Measurements from ENCODE around the gene MRPS33.
"Not testable (repeated sequence)": the region's sequence is repeated elsewhere in the genome, so short reads cannot be mapped to it uniquely, and the experiment has no call there.

Gene MRPS33

GRCh38 chr7:140990193-140990962 is 24.4 kb downstream of the MRPS33 start:
- H3K27ac Mint-ChIP-seq = no peak overlapping the region
- no peaks in the 10 kb centered on the region for H3K9me3 Mint-ChIP-seq
- H3K27me3 Mint-ChIP-seq (ENCODE audit: low read depth) = peaks cover 3% of the 10 kb centered on the region
- H3K36me3 Mint-ChIP-seq (ENCODE audit: low read depth) = no peaks in the 10 kb centered on the region
- H3K4me1 Mint-ChIP-seq (ENCODE audit: low read depth) = no peaks in the 10 kb centered on the region
- H3K4me3 Mint-ChIP-seq = no peak overlapping the region

- H3K27me3 Mint-ChIP-seq (ENCODE audit: low read depth) = peaks cover 3% of the 10 kb centered on the region
- H3K36me3 Mint-ChIP-seq (ENCODE audit: low read depth) = no peaks in the 10 kb centered on the region
- no peaks in the 10 kb centered on the region for H3K4me1 Mint-ChIP-seq (ENCODE audit: low read depth)
- no peak overlapping the region for H3K27ac Mint-ChIP-seq
- H3K4me3 Mint-ChIP-seq = no peak overlapping the region
- H3K9me3 Mint-ChIP-seq = no peaks in the 10 kb centered on the region
Observed at GRCh38 chr7:140989068-140989467, 25.7 kb downstream of the MRPS33 start.

- Mint-ChIP-seq H3K27me3 (ENCODE audit: low read depth) (peaks cover 12% of the 10 kb centered on the region), H3K4me1 (ENCODE audit: low read depth) (no peaks in the 10 kb centered on the region), H3K9me3 (no peaks in the 10 kb centered on the region), H3K36me3 (ENCODE audit: low read depth) (no peaks in the 10 kb centered on the region), H3K4me3 (no peak overlapping the region), H3K27ac (no peak overlapping the region)
Observed at GRCh38 chr7:140983802-140984201, 30.9 kb downstream of the MRPS33 start.

- H3K27ac Mint-ChIP-seq = no peak overlapping the region
- peaks cover 12% of the 10 kb centered on the region for H3K27me3 Mint-ChIP-seq (ENCODE audit: low read depth)
- H3K36me3 Mint-ChIP-seq (ENCODE audit: low read depth) = no peaks in the 10 kb centered on the region
- H3K4me3 Mint-ChIP-seq = no peak overlapping the region
- no peaks in the 10 kb centered on the region for H3K4me1 Mint-ChIP-seq (ENCODE audit: low read depth)
- H3K9me3 Mint-ChIP-seq = no peaks in the 10 kb centered on the region
Observed at GRCh38 chr7:140982508-140982907, 32.2 kb downstream of the MRPS33 start.

GRCh38 chr7:140981951-140982350 is 32.8 kb downstream of the MRPS33 start:
- Mint-ChIP-seq H3K4me1 (ENCODE audit: low read depth) (no peaks in the 10 kb centered on the region), H3K36me3 (ENCODE audit: low read depth) (no peaks in the 10 kb centered on the region), H3K27ac (no peak overlapping the region), H3K27me3 (ENCODE audit: low read depth) (peaks cover 13% of the 10 kb centered on the region), H3K9me3 (no peaks in the 10 kb centered on the region), H3K4me3 (no peak overlapping the region)

- Mint-ChIP-seq H3K9me3 (no peaks in the 10 kb centered on the region), H3K27ac (no peak overlapping the region), H3K4me1 (ENCODE audit: low read depth) (no peaks in the 10 kb centered on the region), H3K36me3 (ENCODE audit: low read depth) (no peaks in the 10 kb centered on the region), H3K4me3 (no peak overlapping the region), H3K27me3 (ENCODE audit: low read depth) (peaks cover 24% of the 10 kb centered on the region)
Observed at GRCh38 chr7:140977741-140978140, 37.0 kb downstream of the MRPS33 start.

- Mint-ChIP-seq H3K27ac (no peak overlapping the region), H3K4me1 (ENCODE audit: low read depth) (no peaks in the 10 kb centered on the region), H3K4me3 (no peak overlapping the region), H3K27me3 (ENCODE audit: low read depth) (peaks cover 12% of the 10 kb centered on the region), H3K9me3 (no peaks in the 10 kb centered on the region), H3K36me3 (ENCODE audit: low read depth) (no peaks in the 10 kb centered on the region)
Observed at GRCh38 chr7:140972876-140973829, 41.6 kb downstream of the MRPS33 start.

- H3K4me1 Mint-ChIP-seq (ENCODE audit: low read depth) = no peaks in the 10 kb centered on the region
- no peaks in the 10 kb centered on the region for H3K36me3 Mint-ChIP-seq (ENCODE audit: low read depth)
- H3K27me3 Mint-ChIP-seq (ENCODE audit: low read depth) = peaks cover 18% of the 10 kb centered on the region
- H3K27ac Mint-ChIP-seq = no peak overlapping the region
- H3K4me3 Mint-ChIP-seq = no peak overlapping the region
- no peaks in the 10 kb centered on the region for H3K9me3 Mint-ChIP-seq
Observed at GRCh38 chr7:140972344-140972743, 42.4 kb downstream of the MRPS33 start.

GRCh38 chr7:140967438-140967837 is 47.3 kb downstream of the MRPS33 start:
- Mint-ChIP-seq H3K36me3 (ENCODE audit: low read depth) (no peaks in the 10 kb centered on the region), H3K27me3 (ENCODE audit: low read depth) (peaks cover 13% of the 10 kb centered on the region), H3K27ac (no peak overlapping the region), H3K4me3 (no peak overlapping the region), H3K9me3 (no peaks in the 10 kb centered on the region), H3K4me1 (ENCODE audit: low read depth) (no peaks in the 10 kb centered on the region)

GRCh38 chr7:140966561-140967233 is 48.1 kb downstream of the MRPS33 start:
- no peaks in the 10 kb centered on the region for H3K4me1 Mint-ChIP-seq (ENCODE audit: low read depth)
- no peaks in the 10 kb centered on the region for H3K36me3 Mint-ChIP-seq (ENCODE audit: low read depth)
- H3K9me3 Mint-ChIP-seq = no peaks in the 10 kb centered on the region
- H3K4me3 Mint-ChIP-seq = no peak overlapping the region
- H3K27me3 Mint-ChIP-seq (ENCODE audit: low read depth) = peaks cover 13% of the 10 kb centered on the region
- no peak overlapping the region for H3K27ac Mint-ChIP-seq

GRCh38 chr7:140961117-140961516 is 53.6 kb downstream of the MRPS33 start:
- H3K27me3 Mint-ChIP-seq (ENCODE audit: low read depth) = no peaks in the 10 kb centered on the region
- no peak overlapping the region for H3K4me3 Mint-ChIP-seq
- no peaks in the 10 kb centered on the region for H3K4me1 Mint-ChIP-seq (ENCODE audit: low read depth)
- no peaks in the 10 kb centered on the region for H3K36me3 Mint-ChIP-seq (ENCODE audit: low read depth)
- no peaks in the 10 kb centered on the region for H3K9me3 Mint-ChIP-seq
- no peak overlapping the region for H3K27ac Mint-ChIP-seq

GRCh38 chr7:140956997-140957396 is 57.8 kb downstream of the MRPS33 start:
- H3K4me1 Mint-ChIP-seq (ENCODE audit: low read depth); H3K27ac Mint-ChIP-seq; H3K27me3 Mint-ChIP-seq (ENCODE audit: low read depth); H3K9me3 Mint-ChIP-seq; H3K36me3 Mint-ChIP-seq (ENCODE audit: low read depth); H3K4me3 Mint-ChIP-seq: not testable (repeated sequence)

Measured in T-helper 1 cell treated with Interleukin-12 subunit alpha and Interleukin-12 subunit beta and Interleukin-4 antibody, amounts not matched to agents 30 μg/mL and 1 μg/mL, for 36 hours (primary cell).